Measurements from ENCODE around the gene OR8S1. TPM values are rescaled to one million over a fixed set of nuclear protein-coding genes. Genes with fewer than 3 reads are reported as not detected.
"Not testable (repeated sequence)": the region's sequence is repeated elsewhere in the genome, so short reads cannot be mapped to it uniquely, and the experiment has no call there.

The OR8S1 gene
- total RNA-seq, 2 donors from 2014 or later, result not detected

- H3K27me3 Mint-ChIP-seq (ENCODE audit: insufficient read depth), result peaks cover 3% of the 10 kb centered on the region
- H3K36me3 ChIP-seq (ENCODE audit: control insufficient read depth, insufficient read depth, low read length), result no peaks in the 10 kb centered on the region
These were observed 39.2 kb upstream of the OR8S1 start for GRCh38 chr12:48486261-48486660.

GRCh38 chr12:48486679-48487078 is 38.8 kb upstream of the OR8S1 start:
- no peaks in the 10 kb centered on the region for H3K4me1 Mint-ChIP-seq
- Histone ChIP-seq H3K9ac (ENCODE audit: extremely low read depth, low read length, poor library complexity, severe bottlenecking) (no peak overlapping the region), H3K27ac (ENCODE audit: low read depth, low read length) (no peak overlapping the region), H3K4me1 (ENCODE audit: control insufficient read depth, insufficient read depth, low read length) (no peaks in the 10 kb centered on the region), H3K36me3 (ENCODE audit: control insufficient read depth, insufficient read depth, low read length) (no peaks in the 10 kb centered on the region), H3K4me3 (ENCODE audit: low read length) (no peak overlapping the region), H3K27me3 (ENCODE audit: control insufficient read depth, insufficient read depth, low read length, poor library complexity, severe bottlenecking) (peaks cover 8% of the 10 kb centered on the region), H3K9me3 (ENCODE audit: control insufficient read depth, low read length) (no peaks in the 10 kb centered on the region)
- no peak overlapping the region for H3K4me3 Mint-ChIP-seq
- DNase-seq, result no peak
- H3K36me3 Mint-ChIP-seq (ENCODE audit: low read depth), result no peaks in the 10 kb centered on the region
- H3K27me3 Mint-ChIP-seq (ENCODE audit: insufficient read depth), result peaks cover 2% of the 10 kb centered on the region
- no peaks in the 10 kb centered on the region for H3K9me3 Mint-ChIP-seq
- WGBS, 2 experiments (ENCODE audit: insufficient coverage in 1 of 2, insufficient read length in 1 of 2), result 64 to 81% methylated on average over 4 to 5 of the region's 5 CpGs
- TF ChIP-seq CTCF (conservative IDR thresholded peaks at IDR 0.05), result no peak
- no peak overlapping the region for H3K27ac Mint-ChIP-seq

More at GRCh38 chr12:48486261-48486660, 39.2 kb upstream of the OR8S1 start:
- Histone ChIP-seq H3K27me3 (ENCODE audit: control insufficient read depth, insufficient read depth, low read length, poor library complexity, severe bottlenecking) (peaks cover 8% of the 10 kb centered on the region), H3K27ac (ENCODE audit: low read depth, low read length) (no peak overlapping the region), H3K4me3 (ENCODE audit: low read length) (no peak overlapping the region), H3K9me3 (ENCODE audit: control insufficient read depth, low read length) (no peaks in the 10 kb centered on the region), H3K9ac (ENCODE audit: extremely low read depth, low read length, poor library complexity, severe bottlenecking) (no peak overlapping the region), H3K4me1 (ENCODE audit: control insufficient read depth, insufficient read depth, low read length) (no peaks in the 10 kb centered on the region)
- Mint-ChIP-seq H3K9me3 (peaks cover 2% of the 10 kb centered on the region), H3K36me3 (ENCODE audit: low read depth) (no peaks in the 10 kb centered on the region), H3K4me3 (no peak overlapping the region), H3K4me1 (no peaks in the 10 kb centered on the region), H3K27ac (no peak overlapping the region)
- no peak for DNase-seq
- WGBS, 2 experiments (ENCODE audit: insufficient coverage in 1 of 2, insufficient read length in 1 of 2), result 75 to 100% methylated on average over 2 of the region's 2 CpGs
- TF ChIP-seq CTCF (conservative IDR thresholded peaks at IDR 0.05), result no peak

- TF ChIP-seq CTCF (conservative IDR thresholded peaks at IDR 0.05), result no peak
- H3K36me3 ChIP-seq (ENCODE audit: control insufficient read depth, insufficient read depth, low read length), result no peaks in the 10 kb centered on the region
- H3K4me3 Mint-ChIP-seq, result no peak overlapping the region
- 92 to 94% methylated on average over 2 of the region's 2 CpGs for WGBS, 2 experiments (ENCODE audit: insufficient coverage in 1 of 2, insufficient read length in 1 of 2)
- no peaks in the 10 kb centered on the region for H3K9me3 Mint-ChIP-seq
- H3K4me1 Mint-ChIP-seq, result no peaks in the 10 kb centered on the region
- no peaks in the 10 kb centered on the region for H3K4me1 ChIP-seq (ENCODE audit: control insufficient read depth, insufficient read depth, low read length)
- no peak overlapping the region for H3K4me3 ChIP-seq (ENCODE audit: low read length)
- H3K27ac ChIP-seq (ENCODE audit: low read depth, low read length), result no peak overlapping the region
- H3K27me3 Mint-ChIP-seq (ENCODE audit: insufficient read depth), result peaks cover 9% of the 10 kb centered on the region
- no peak overlapping the region for H3K27ac Mint-ChIP-seq
- no peak for DNase-seq
- H3K27me3 ChIP-seq (ENCODE audit: control insufficient read depth, insufficient read depth, low read length, poor library complexity, severe bottlenecking), result peaks cover 8% of the 10 kb centered on the region
- no peaks in the 10 kb centered on the region for H3K36me3 Mint-ChIP-seq (ENCODE audit: low read depth)
- no peaks in the 10 kb centered on the region for H3K9me3 ChIP-seq (ENCODE audit: control insufficient read depth, low read length)
- no peak overlapping the region for H3K9ac ChIP-seq (ENCODE audit: extremely low read depth, low read length, poor library complexity, severe bottlenecking)
These were observed 36.4 kb upstream of the OR8S1 start for GRCh38 chr12:48489012-48489411.

- not testable (repeated sequence) for H3K27ac ChIP-seq (ENCODE audit: low read depth, low read length); H3K36me3 ChIP-seq (ENCODE audit: control insufficient read depth, insufficient read depth, low read length); DNase-seq; H3K27me3 Mint-ChIP-seq (ENCODE audit: insufficient read depth); H3K4me3 ChIP-seq (ENCODE audit: low read length); H3K9me3 ChIP-seq (ENCODE audit: control insufficient read depth, low read length); H3K9ac ChIP-seq (ENCODE audit: extremely low read depth, low read length, poor library complexity, severe bottlenecking); H3K4me1 Mint-ChIP-seq; H3K4me3 Mint-ChIP-seq; H3K4me1 ChIP-seq (ENCODE audit: control insufficient read depth, insufficient read depth, low read length); H3K27ac Mint-ChIP-seq; H3K27me3 ChIP-seq (ENCODE audit: control insufficient read depth, insufficient read depth, low read length, poor library complexity, severe bottlenecking); H3K9me3 Mint-ChIP-seq; H3K36me3 Mint-ChIP-seq (ENCODE audit: low read depth)
- 75 to 89% methylated on average over 6 to 7 of the region's 7 CpGs for WGBS, 2 experiments (ENCODE audit: insufficient coverage in 1 of 2, insufficient read length in 1 of 2)
These were observed 36.0 kb upstream of the OR8S1 start for GRCh38 chr12:48489456-48489855.

GRCh38 chr12:48500281-48500680 is 25.2 kb upstream of the OR8S1 start:
- H3K9ac ChIP-seq (ENCODE audit: extremely low read depth, low read length, poor library complexity, severe bottlenecking); H3K4me3 Mint-ChIP-seq; H3K4me3 ChIP-seq (ENCODE audit: low read length); H3K27ac ChIP-seq (ENCODE audit: low read depth, low read length); H3K36me3 ChIP-seq (ENCODE audit: control insufficient read depth, insufficient read depth, low read length); H3K27me3 Mint-ChIP-seq (ENCODE audit: insufficient read depth); H3K4me1 ChIP-seq (ENCODE audit: control insufficient read depth, insufficient read depth, low read length); H3K4me1 Mint-ChIP-seq; H3K9me3 ChIP-seq (ENCODE audit: control insufficient read depth, low read length); H3K27ac Mint-ChIP-seq; DNase-seq; H3K36me3 Mint-ChIP-seq (ENCODE audit: low read depth); H3K27me3 ChIP-seq (ENCODE audit: control insufficient read depth, insufficient read depth, low read length, poor library complexity, severe bottlenecking): not testable (repeated sequence)
- H3K9me3 Mint-ChIP-seq, result peaks cover 39% of the 10 kb centered on the region
- 96% methylated on average over 18 of the region's 32 CpGs; no CpG with 5 or more reads in 1 of the 2 experiments for WGBS, 2 experiments (ENCODE audit: insufficient coverage in 1 of 2, insufficient read length in 1 of 2)
